Stimulated activated CD8-positive, alpha-beta memory T cell treated with anti-CD3 and anti-CD28 coated beads, Interleukin-7, amount 100 ng/mL, for 24 hours (primary cell): Measurements from ENCODE around the gene PPP1R18.
"Not testable (repeated sequence)": the region's sequence is repeated elsewhere in the genome, so short reads cannot be mapped to it uniquely, and the experiment has no call there.

ENCODE experiments used
- DNase-seq: peaks from one replicate; pipeline ENCODE4 v3.0.0-alpha.2; 2020; ENCODE audit warnings: low read depth

Gene PPP1R18

DNA sequence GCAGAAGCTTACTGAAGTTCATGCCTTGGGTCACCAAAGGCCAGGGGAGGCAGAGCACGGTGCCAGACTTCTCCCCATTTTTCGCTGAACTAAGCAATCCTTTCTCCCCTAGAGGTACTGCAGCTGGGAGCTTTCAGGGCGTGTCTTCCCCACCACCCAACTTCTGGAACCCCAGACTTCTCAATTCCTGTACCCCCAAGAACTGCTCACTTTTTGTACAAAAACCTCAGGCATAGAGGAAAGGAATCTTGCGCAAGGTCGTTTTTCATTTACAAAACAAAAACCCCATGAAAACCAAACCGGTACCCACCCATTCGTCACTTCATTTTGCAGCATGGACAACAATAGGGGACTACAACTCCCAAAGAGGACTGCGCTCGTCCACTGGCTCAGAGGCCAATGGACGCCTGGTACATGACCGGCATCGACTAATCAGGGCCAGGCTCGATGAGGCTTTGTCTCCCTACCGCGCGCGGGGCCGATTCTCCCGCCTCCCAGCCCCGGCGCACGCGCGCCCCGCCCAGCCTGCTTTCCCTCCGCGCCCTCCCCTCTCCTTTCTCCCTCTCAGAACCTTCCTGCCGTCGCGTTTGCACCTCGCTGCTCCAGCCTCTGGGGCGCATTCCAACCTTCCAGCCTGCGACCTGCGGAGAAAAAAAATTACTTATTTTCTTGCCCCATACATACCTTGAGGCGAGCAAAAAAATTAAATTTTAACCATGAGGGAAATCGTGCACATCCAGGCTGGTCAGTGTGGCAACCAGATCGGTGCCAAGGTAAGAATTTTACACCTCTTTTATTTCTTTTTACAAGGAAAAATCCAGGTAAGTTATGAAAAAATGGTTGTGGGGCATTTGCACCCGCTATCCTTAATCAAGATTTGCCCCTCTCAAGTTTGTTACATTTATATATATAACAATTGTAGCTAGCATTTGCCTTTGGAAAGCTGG lies 33.6 kb upstream of the PPP1R18 start, which contains the start of gene TUBB:
Gene TUBB (plus strand): TSS at position 562 of the 947 bp plus-strand sequence. CDS start 155 bp downstream, at position 717.
- DNase-seq = peak; percentile 82

DNA sequence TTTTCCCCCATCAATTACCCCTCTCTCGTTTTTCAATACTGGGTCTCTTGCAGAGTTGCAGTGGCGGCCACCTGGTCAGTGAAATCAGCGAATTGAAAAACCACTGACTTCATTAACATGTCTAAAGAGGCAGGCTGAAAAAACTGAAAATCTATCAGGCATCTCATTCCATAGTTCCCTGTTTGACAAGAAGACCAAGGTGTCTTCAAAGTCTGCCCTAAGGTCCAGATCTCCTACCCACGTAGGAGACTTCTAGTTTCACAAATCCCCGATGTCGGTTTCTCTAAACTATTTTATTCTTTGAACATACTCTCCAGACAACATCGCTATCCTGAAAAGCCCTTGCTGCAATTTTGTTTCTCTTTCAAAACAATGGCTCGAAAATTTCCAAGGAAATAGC lies 32.9 kb upstream of the PPP1R18 start:
- DNase-seq = no peak

DNA sequence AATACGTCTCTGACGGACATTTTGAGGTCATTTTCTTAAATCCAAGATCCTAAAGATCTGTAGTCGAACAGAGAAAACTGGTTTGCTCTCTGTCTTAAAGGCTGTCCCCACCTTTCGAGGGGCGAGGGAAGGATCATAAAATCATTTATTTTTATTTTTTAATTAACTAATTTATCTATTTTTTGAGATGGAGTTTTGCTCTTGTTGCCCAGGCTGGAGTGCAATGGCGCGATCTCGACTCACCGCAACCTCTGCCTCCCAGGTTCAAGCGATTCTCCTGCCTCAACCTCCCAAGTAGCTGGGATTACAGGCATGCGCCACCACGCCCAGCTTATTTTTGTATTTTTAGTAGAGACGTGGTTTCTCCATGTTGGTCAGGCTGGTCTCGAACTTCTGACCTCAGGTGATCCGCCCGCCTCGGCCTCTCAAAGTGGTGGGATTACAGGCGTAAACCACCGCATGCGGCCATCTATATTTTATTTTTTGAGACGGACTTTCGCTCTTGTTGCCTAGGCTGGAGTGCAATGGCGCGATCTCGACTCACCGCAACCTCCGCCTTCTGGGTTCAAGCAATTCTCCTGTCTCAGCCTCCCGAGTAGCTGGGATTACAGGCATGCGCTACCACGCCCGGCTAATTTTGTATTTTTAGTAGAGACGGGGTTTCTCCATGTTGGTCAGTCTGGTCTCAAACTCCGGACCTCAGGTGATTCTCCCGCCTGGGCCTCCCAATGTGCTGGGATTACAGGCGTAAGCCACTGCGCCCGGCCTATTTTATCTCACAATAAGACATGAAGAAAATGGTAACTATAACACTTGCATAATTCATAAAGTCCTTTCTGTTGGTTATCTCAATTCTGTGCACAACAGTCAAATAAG lies 31.6 kb upstream of the PPP1R18 start:
- not testable (repeated sequence) for DNase-seq

GRCh38 chr6:30717129-30717844 lies 30.8 kb upstream of the PPP1R18 start, which contains the start of gene MDC1:
Gene MDC1, minus strand, starts transcription at chr6:30717281. Its CDS starts 2,106 bp downstream, at chr6:30715175.
- DNase-seq = peak; percentile 93

DNA sequence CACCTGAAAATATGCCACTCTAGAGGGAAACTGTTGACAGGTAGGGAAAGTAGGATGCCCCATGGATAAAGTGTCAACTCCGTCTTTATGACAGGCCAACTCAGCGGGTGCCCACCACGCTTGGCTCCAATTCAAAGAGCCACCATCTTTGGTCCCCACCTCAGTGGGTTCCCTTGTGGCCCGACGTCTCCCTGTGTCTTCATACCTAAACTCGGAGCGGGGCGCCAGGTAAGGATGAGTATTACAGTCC lies 30.4 kb upstream of the PPP1R18 start:
- no peak for DNase-seq

DNA sequence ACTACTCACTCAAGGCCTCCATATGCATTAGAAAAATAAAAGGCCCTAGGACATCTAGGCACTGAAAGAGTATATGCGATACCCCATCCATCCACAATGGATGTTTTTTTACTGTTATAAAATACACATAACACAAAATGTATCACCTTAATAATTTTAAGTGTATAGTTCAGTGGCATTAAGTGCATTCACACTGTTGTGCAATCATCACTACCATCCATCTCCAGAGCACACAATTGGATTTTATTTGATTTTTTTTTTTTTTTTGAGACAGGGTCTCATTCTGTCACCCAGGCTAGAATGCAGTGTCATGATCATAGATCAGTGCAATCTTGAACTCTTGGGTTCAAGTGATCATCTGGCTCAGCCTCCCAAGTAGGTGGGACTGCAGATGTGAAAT lies 27.8 kb upstream of the PPP1R18 start:
- DNase-seq = no peak

DNA sequence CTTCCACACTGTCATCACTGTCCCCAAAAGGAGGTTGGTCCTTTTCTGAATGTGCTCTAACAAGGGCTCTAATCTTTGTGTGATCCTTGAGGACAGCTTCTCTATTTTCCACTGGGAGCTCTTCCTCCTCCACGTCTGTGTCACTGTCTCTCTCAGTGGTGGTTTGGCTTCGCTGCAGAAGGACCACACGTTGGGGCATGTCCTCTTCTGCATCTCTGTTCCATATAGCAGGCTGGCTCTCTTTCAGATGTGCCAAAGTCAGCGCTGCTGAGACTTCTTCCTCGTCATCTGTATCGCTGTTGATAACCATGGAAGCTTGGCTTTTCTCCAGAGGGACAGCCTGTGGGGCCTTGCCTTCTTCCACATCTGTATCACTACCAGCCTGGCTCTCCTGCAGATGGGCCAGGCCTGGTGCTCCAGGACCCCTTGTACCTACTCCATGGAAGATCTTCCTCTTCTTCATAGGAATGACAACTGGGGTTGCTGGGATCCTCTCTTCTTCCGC lies 26.0 kb upstream of the PPP1R18 start:
- DNase-seq = no peak

DNA sequence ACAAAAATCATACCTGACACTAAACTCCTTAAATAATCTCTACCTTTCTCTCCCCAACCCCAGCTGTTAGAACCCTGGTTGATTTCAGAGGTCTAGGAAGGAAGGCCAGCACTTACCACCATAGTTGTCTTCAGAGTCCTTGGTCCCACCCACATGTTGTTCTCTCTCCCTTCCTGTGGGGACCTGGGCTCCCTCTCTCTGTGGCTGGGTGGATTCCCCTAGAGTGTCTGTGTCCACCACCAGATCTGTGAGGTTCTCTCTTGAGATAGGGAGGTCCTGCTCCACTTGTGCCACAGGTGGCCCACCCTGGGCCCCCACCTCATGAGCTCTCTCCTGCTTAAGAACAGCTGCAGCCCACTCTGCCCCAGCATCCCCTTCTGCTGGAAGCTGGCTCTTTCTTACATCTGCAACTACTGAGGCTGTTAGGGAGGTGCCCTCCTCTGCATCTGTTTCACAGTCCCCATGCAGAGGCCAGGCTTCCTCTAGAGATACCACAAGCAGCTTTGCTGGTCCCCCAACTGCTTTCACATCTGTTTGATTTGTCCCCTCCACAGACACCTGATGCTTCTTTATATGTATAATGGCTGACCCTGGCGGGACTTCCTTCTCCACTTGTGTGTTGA lies 25.4 kb upstream of the PPP1R18 start:
- no peak for DNase-seq

- DNase-seq = no peak
These were observed 22.8 kb upstream of the PPP1R18 start for GRCh38 chr6:30709101-30709868.

DNA sequence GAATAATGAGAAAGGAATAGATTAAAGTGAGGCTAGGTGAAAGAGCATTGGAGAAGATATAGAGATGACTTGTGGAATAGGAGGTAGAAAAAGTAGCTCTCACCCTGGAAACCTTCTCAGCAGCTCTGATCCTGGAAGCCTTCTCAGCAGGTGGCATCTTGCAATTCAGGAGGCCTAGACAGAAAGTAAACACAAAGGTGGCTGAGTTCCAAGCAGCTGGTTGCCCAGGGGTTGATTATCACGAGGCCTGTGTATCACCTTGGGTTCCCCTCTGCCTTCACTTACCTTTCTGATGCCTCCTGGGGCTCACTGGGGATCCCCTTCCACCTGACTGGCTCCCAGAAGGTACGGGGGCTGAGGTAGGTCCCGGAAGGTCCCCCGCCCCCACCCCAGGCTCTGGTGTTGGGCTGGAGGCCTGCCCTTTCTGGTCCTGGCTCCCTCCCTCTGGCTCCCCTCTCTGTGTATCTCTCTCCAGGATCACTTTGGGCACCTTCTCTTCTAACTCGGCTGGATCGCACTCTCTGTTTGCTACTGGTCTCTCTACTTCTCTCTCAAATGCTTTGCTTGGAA lies 20.9 kb upstream of the PPP1R18 start:
- no peak for DNase-seq

GRCh38 chr6:30705620-30706019 lies 19.2 kb upstream of the PPP1R18 start:
- no peak for DNase-seq

DNA sequence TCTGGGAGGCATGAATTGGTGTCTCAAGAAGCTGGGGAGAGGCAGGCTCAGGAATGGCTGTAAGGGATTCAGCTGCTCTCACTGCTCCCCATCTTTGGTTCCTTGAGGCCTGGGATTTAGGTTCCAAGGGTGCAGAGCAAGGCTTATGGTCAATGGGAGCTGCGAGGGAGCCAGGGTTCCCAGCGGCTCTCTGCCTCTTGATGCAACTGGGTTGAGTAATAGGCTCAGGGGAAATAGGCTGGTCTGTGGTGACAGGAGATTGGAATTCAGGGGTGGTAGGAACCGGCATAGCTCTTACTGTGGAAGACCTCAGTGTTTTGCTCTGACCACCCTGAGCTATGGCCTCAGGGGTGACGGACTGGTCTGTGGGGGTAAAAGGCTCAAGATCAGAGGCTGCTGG lies 17.4 kb upstream of the PPP1R18 start:
- DNase-seq = no peak

DNA sequence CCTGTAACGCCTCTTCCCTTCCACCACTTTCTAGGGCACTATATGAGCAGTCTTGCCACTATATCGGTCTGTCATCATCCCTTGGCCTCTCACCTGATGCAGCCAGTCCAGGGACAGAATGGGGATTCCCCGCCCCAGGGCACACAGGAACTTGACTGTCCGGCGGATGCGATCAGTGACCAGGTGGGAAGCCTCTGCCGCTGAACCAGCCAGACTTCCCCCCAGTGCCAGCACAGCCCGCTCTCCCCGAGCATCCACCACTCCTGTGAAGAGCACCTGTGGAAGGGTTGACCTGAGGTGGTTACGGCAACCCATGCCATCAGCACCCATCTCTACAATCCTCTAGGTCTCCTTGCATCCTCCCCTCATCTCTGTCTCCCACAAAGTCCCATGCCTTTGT lies 16.6 kb upstream of the PPP1R18 start:
- DNase-seq = no peak

- no peak for DNase-seq
These were observed 13.9 kb upstream of the PPP1R18 start for GRCh38 chr6:30700340-30700739.

DNA sequence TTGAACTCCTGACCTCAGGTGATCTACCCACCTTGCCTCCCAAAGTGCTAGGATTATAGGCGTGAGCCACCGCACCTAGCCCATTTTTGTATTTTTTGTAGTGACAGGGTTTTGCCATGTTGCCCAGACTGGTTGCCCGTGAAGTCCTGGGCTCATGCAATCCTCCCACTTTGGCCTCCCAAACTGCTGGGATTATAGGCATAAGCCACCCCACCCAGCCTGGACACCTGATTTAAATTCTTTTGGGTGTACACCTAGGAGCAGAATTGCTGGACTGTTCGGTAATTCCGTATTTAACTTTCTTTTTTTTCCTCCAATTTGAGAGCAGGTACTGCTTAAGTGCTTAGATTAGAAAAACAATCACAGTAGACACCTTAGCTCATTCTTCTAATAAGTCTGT lies 10.0 kb upstream of the PPP1R18 start:
- no peak for DNase-seq

GRCh38 chr6:30691208-30691847 lies 4.9 kb upstream of the PPP1R18 start:
- DNase-seq = no peak

GRCh38 chr6:30690403-30691207 lies 4.2 kb upstream of the PPP1R18 start, which contains the start of gene NRM:
Gene NRM, minus strand, starts transcription at chr6:30690984. Its CDS starts 10 bp downstream, at chr6:30690974.
- peak; percentile 47 for DNase-seq

DNA sequence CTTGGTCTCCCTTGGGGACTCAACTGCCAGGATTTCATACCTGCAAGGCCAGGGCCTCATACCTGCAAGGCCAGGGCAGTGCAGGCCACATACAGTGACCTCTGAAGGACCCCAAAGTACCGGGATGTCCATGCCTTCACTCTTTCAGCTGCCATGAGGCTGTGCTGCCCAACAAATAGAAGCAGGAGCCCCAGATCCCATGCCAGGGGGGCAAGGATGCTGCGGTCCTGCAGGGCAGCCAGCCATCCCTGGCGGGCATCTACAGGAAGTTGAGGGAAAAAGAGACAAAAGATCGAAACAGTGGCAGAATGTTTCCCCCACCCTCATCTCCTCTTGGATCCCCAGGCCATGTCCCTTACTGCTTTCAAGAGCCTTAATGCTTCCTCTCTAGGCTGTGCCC lies 3.5 kb upstream of the PPP1R18 start:
- no peak for DNase-seq
